Thoracic aorta (tissue), 2 donors: ENCODE data around the gene SGCA. TPM values are rescaled to one million over a fixed set of nuclear protein-coding genes. Genes with fewer than 3 reads are reported as not detected.

Experiments used
- ATAC-seq: fragments of 150-250 bp; one replicate; pipeline ENCODE4 v1.8.0; 2017; ENCODE audit warnings: low read depth; ENCODE audit not compliant: insufficient number of reproducible peaks, low FRiP score
- DNase-seq: peaks from one replicate; pipeline ENCODE4 v3.0.0-alpha.2; 2020; ENCODE audit warnings: low spot score
- H3K27ac ChIP-seq, 2 donors: fragments of 200-600 bp; sonication (generic); 1 replicate in 1 of 2; 2 replicates in 1 of 2; pipeline ENCODE4 v1.5.1; 2016; ENCODE audit warnings: mild to moderate bottlenecking in 2 of 2, moderate library complexity in 2 of 2
- H3K27me3 ChIP-seq: fragments of 200-600 bp; sonication (generic); replicated peaks from 2 replicates; pipeline ENCODE4 v1.6.0; 2016; ENCODE audit warnings: mild to moderate bottlenecking; ENCODE audit not compliant: insufficient read depth
- H3K36me3 ChIP-seq: fragments of 200-600 bp; sonication (generic); one replicate; pipeline ENCODE4 v1.5.1; 2016
- H3K4me1 ChIP-seq, 2 donors: fragments of 200-600 bp; sonication (generic); 1 replicate in 1 of 2; 2 replicates in 1 of 2; pipeline versions ENCODE4 v1.5.1 to v1.6.0; 2016; ENCODE audit warnings: low read depth in 2 of 2, mild to moderate bottlenecking in 1 of 2; ENCODE audit not compliant: control insufficient read depth in 1 of 2
- H3K4me3 ChIP-seq: fragments of 200-600 bp; sonication (generic); 2 replicates; pipeline ENCODE4 v1.5.1; 2016; ENCODE audit warnings: mild to moderate bottlenecking
- H3K9me3 ChIP-seq: fragments of 200-600 bp; sonication (generic); 2 replicates; pipeline ENCODE4 v1.5.1; 2016
- CTCF ChIP-seq: fragments of 200-600 bp; sonication (generic); IDR thresholded peaks from one replicate; pipeline ENCODE4 v1.5.1; 2019; ENCODE audit warnings: antibody characterized with exemption
- total RNA-seq, 2 donors: library from RNA; depleted of rRNA; stranded (reverse); fragments of >200 nt; gene quantifications; one replicate each; pipeline versions ENCODE4 v1.1.0 to v1.2.3, GENCODE V29; 2016

SGCA gene
- total RNA-seq, 2 donors from 2014 or later = 95.5 to 158 TPM

DNA sequence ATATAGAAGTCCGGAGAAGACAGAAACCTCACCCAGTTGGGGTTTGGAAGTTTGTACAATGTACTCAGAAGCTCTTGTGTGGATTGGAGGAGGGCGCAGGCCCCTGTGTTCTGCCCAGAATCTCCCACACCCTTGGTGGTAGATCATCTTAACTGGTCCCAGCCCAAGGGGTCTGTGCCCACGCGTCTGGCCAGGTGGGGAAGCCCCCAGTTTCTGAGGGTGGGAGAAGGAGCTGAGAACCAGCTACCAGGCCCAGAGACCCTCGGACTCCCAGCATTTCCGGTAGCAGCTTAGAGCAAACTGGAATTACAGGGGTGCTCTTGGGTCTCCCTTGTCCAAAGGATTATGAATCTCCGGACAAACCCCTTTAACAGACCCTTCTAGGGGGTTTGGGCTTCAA lies 13.1 kb upstream of the SGCA start:
- no peaks in the 10 kb centered on the region for H3K36me3 ChIP-seq
- TF ChIP-seq CTCF = no peak
- H3K27ac ChIP-seq = peak overlapping the region; percentile 90 to 94
- H3K9me3 ChIP-seq = no peaks in the 10 kb centered on the region
- peaks cover 40 to 58% of the 10 kb centered on the region in 2 donors for H3K4me1 ChIP-seq
- ATAC-seq = no peak
- no peak for DNase-seq
- no peaks in the 10 kb centered on the region for H3K27me3 ChIP-seq
- H3K4me3 ChIP-seq = peak overlapping the region; percentile 96

DNA sequence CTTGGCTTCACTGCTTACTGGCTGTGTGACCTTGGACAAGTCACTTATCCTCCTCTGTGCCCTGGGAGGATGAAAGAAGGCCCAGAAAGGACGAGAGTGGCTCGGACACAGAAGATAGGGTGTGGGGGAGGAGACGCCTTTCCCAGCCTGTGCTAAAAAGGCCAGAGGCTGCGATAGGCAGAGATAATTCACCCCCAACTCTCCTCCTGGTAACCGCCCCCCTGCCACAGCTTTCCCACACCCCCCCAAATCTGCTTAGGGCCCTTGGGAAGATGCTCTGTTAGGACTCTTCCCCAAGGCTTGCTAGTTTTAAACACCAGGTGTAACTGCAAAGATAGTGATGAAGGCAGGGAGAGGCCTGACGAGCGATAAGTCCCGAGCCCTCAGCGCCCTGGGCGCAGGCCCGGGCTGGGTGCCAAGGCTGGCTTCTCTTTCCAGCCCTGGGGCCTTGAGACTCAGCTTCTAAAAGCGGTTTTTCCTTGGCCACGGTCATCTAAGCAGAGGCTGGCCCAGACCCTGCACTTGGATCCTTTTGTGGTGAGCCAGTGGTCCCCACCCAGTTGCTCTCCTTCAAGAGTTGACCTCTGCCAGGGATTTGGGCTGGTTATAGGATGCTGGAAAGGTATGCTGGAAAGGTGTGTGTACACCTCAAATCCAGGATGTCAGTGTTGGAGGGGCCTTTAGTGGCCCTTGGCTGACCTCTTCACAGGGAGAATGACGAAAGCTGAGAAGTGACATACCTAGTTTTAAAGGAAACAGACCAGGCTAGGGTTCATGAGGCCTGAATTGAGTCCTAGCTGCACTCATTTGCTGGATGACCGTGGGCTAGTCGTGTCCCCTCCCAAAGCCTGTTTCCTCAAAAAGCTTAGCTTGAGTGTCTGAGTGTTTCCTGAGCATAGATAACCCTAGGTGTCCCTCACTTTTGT lies 11.9 kb upstream of the SGCA start:
- Histone ChIP-seq H3K4me1 (peaks cover 39 to 51% of the 10 kb centered on the region in 2 donors), H3K36me3 (no peaks in the 10 kb centered on the region), H3K27me3 (no peaks in the 10 kb centered on the region), H3K27ac (peak overlapping the region; percentile 90 to 94), H3K4me3 (no peak overlapping the region), H3K9me3 (no peaks in the 10 kb centered on the region)
- no peak for ATAC-seq
- no peak for DNase-seq
- no peak for TF ChIP-seq CTCF

DNA sequence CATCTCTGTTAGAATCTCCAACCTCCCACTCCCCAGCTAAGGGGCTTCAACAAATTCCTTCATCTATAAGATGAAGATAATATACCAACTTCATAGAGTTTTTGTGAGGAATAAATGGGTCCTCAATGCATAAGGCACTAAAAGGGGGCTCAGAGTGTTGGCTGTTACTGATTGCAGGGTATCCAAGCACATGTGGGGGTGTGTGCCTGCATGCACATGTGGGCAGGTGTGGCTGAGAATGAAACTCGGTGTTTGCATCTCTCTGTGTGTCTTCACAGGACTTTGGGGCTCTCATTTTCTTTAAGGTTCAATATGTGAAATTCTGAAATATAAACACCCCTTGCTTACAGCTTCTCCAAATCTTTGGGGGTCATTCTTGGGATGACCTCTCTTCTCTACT lies 11.2 kb upstream of the SGCA start:
- no peaks in the 10 kb centered on the region for H3K27me3 ChIP-seq
- no peak for DNase-seq
- no peak for TF ChIP-seq CTCF
- H3K4me3 ChIP-seq = no peak overlapping the region
- H3K9me3 ChIP-seq = no peaks in the 10 kb centered on the region
- H3K27ac ChIP-seq = peak overlapping the region; percentile 90 to 94
- ATAC-seq = no peak
- H3K36me3 ChIP-seq = no peaks in the 10 kb centered on the region
- peaks cover 39 to 51% of the 10 kb centered on the region in 2 donors for H3K4me1 ChIP-seq

DNA sequence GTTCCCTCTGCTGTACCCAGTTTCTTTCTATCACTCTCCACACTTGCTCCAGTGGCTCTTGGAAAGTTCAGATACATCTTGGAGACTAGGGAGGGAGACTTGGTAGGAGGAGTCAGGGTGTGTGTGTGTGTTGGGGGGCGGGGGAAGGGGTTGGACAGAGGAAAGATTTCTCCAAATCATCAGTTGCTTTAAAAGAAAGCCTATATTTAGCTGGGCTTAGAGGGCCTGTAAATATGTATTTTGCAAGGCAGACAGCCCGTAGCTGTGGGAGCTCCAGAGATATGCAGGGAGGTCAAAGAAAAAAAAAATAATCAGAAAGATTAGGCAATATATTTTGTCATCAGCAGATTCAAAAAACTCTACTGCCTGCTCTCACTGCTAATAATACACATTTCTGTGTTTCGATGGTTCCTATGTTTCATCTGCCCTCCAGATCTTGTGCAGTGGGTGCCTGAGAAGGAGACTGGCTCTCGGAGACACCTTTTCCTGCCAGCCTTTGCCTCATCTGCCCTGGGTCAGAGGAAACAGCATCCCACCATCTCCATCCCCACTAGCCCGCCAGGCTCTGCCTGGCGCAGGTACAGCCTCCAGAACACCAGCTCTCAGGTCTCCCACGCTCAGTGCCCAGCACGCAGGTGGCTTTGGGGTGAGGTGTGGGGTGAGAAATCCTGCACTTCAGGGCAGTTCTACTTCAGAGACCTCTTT lies 10.5 kb upstream of the SGCA start:
- DNase-seq (peak; percentile 63), ATAC-seq (no peak)
- peak overlapping the region; percentile 35 for H3K4me3 ChIP-seq
- no peaks in the 10 kb centered on the region for H3K36me3 ChIP-seq
- H3K27ac ChIP-seq = peak overlapping the region; percentile 90 to 94
- peaks cover 39 to 51% of the 10 kb centered on the region in 2 donors for H3K4me1 ChIP-seq
- H3K9me3 ChIP-seq = no peaks in the 10 kb centered on the region
- H3K27me3 ChIP-seq = no peaks in the 10 kb centered on the region
- no peak for TF ChIP-seq CTCF

- no peak for TF ChIP-seq CTCF
- no peaks in the 10 kb centered on the region for H3K27me3 ChIP-seq
- no peak overlapping the region for H3K4me3 ChIP-seq
- peaks cover 32 to 52% of the 10 kb centered on the region in 2 donors for H3K4me1 ChIP-seq
- no peak for DNase-seq
- H3K36me3 ChIP-seq = no peaks in the 10 kb centered on the region
- H3K9me3 ChIP-seq = no peaks in the 10 kb centered on the region
- peak overlapping the region; percentile 90 to 94 for H3K27ac ChIP-seq
- no peak for ATAC-seq
These were observed 7.9 kb upstream of the SGCA start for GRCh38 chr17:50157891-50158290.
